LoVo (cell line): ENCODE measurements around the gene MRPL39.

Experiments
- DNase-seq: peaks from one replicate; pipeline ENCODE4 v3.0.0-alpha.2; 2016; ENCODE audit warnings: low spot score

The MRPL39 gene

DNA sequence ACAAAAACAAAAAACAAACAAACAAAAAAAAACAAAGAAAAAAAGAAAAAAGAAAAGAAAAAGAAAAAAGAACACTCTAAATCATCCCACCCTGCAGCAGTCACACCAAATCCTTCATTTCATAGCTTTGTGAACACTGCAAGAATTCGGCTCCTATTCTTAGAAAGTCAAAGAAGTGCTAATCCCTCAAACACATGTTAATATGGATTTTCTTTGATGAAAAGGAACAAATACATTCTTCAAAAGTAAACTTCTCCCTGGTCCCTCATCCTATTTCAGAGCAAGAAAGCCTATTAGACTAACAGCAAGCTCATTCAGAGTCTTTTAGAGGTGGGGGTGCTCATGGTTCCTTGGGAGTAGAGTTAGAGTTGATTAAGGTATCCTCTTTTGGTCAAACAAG lies 7.2 kb upstream of the MRPL39 start:
- no peak for DNase-seq

DNA sequence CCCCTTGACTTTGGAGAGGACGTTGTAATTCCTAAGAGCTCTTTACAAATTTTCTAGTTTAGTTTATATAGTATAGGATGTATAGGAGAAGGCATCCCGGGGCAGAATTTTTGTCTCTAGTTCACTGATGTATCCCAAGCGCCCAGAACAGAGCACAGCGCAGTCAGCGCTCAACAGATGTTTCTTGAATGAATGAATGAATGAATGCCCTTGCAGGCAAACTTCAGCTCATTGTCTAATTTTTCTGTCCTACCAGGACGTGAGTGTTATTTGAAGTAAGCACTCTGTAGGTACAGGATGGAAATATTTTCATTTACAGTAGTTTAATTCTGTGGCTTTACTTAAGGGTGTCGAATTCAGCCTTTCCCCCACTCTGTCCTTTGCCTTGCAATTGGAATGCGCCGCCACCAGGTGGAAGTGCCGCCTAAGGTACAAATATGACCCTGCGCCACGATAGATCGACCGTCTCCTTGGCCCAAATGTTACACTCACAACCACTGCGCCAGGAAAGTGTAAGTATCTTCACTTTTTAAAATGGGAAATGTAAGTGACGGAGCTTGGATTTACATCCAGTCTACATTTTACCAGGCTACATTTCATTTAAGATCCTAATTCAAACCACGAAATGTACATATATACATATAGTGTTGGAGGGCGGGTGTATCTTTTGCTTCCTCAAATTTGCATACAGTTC lies 910 bp upstream of the MRPL39 start:
- DNase-seq = peak; percentile 82

DNA sequence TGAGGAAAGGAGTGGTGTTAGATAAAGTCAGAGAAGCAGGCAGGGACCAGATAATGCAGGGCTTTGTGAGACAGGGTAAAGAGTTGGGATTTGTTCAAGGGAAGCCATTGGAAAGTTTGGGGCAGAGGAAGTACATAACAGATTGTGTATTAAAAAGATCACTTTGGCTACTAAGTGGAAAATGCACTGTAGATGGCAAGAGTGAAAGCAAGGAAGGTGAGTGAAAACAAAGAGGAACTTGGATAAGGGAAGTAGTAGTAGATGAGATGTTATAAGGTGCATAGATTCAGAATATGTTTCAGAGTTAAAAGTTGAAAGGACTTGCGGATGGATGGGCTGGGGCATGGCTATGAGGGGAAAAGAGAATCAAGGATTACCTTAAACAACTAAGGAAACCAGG lies 17.4 kb downstream of the MRPL39 start:
- DNase-seq = no peak

DNA sequence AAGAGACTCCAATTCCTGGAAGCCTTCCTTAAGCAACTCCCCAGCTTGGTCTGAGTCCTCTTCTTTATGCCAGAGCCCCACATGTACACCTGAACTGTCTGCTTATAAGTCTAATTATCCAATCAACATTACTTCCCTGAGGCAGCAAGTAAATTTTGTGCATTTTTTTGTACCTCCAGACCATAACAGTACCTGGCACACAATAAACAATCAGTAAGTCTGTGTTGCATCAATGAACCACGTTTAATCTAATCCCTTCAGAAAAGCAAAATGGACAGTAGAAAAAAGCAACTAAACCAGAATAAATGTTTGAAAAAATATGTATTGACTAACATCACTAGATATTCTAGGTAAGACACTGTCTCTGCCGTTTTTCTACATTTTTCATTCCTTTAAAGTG lies 20.5 kb downstream of the MRPL39 start:
- no peak for DNase-seq

DNA sequence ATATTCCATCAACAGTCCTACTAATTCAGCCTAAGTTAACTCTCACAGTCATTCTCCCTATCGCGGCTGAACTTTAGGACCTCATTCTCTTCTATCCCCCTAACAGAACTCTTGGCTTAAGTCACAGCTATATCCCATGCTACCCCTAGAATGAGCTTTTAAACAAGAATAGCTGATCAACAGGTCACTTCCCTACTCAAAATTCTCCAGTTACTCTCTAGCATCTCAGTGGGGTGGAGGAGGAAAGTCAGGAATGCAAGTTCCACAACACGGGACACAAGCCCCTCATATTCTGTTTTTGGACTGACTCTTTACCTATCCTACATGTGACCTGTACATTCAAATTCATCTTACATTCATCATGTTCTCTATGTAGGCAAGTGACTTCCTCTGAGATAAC lies 21.0 kb downstream of the MRPL39 start:
- DNase-seq = no peak

DNA sequence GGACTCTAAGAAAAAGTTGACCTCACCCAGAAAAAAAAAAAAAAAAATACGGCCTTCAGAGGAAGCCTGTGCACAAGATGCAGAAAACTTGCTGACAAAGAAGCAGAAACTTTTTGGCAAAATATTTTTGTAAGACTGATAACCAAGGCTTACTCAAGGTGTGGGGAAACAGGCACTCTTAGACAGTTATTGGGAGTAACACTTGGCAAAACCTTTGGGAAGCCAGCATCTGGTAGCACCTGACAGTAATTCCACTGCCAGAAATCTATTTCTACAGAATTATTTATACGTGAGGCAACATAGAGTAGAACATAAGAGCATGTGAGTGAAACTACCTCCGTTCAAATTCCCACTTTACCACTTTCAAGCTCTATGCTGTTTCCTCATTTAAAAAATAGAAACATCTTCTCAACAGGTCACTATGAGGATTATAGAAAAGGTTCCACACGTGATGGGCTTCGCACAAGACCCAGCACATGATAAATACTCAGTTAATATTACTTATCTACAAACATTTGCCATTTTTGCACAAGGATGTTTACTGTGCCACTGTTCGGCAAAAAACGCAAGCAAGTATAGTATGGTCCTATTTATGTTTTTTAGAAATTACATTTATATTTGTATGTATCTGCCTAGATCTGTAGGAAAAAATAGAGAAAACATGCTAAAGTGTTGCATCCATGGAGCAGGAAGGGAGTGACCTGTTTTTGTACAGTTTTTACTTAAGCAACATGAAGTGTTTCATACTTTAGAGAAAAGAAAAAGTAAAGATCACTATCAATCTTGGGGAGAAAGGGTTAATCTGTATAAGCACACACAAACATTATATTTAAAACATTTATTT lies 22.2 kb downstream of the MRPL39 start:
- no peak for DNase-seq

DNA sequence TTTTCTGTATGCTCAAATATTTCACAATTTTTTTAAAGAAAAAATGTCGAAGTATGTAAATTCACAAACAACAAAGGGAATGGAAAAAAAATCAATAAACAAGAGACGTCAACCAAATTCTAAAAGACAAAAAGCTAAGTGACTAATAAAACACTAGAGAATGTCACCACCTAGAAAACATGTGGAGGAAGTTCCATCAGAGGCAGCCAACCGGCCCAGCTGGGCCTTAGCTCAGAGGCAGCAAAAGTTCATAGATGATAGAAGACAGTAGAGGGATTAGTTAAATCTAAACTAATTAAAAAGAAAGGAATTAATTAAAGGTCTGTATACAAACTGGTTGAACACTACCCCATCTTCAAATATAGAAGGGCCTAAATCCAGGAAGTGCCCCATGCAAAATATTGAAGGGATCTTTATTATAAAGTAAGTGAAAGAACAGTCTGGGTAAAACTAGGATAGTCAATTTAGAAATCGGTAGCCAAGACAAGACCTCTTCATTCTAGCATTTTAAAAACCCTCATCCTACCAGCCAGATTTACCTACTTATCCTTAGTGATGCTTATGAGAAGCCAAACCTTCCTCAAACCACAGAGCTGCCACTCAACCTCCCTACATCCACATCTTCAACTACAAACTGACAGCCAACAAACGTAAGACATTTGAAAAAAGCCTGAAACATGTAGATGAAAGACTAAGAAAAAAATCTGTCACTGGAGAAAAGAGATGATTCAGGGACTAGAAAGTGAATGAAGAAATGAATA lies 23.7 kb downstream of the MRPL39 start:
- no peak for DNase-seq

DNA sequence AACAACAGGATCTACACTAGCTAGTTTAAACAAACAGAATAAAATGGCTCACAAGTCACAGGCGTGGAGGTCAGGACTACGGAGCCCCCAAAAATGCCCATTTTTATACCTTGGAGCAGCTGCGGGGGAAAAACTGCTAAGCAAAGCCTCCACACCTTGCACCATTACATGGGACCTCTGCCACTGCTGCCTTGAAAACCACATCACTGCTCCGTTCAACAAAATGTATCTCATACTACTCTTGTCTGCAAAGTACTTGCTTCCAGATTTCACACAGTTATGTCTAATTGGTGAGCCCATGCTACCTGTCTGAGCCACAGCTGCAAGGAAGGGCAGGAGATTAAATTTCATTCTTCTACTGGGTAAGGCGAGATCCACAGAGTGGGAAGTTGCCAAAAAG lies 24.4 kb downstream of the MRPL39 start:
- no peak for DNase-seq

DNA sequence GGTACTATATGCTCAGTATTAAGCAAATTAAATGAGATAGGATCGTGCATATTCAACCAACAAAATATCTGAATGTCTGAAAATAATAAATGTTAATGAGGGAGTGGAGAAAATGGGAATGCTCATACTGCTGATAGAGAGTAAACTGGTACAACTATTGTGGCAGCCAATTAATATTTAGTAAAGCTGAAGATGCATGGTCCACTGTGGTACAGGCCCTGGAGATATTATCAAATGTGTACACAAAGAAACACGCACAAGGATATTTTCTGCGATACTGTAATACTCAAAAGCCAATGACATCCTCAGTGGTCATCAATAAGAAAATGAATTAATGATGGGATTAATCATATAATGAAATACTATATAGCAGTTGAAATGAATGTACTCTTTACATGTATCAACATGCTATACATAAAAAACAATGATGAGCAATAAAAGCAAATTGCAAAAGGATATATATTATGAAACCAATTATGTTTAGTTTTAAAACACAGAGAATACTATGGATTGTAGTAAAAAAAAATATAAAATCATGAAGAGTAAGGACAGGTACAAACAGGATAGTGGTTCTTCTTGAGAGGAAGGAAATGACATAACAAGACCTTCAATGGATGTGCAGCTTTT lies 25.0 kb downstream of the MRPL39 start:
- DNase-seq = no peak

DNA sequence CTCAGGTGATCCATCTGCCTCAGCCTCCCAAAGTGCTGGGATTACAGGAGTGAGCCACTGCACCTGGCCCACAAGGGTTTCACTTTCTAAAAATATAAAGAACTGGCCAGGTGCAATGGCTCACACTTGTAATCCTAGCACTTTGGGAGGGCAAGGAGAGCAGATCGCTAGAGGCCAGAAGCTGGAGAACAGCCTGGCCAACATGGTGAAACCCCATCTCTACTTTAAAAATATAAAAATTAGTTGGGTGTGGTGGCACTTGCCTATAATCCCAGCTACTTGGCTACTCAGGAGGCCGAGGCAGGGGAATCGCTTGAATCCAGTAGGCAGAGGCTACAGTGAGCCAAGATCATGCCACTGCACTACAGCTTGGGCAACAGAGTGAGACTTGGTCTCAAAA lies 25.7 kb downstream of the MRPL39 start:
- DNase-seq = no peak

DNA sequence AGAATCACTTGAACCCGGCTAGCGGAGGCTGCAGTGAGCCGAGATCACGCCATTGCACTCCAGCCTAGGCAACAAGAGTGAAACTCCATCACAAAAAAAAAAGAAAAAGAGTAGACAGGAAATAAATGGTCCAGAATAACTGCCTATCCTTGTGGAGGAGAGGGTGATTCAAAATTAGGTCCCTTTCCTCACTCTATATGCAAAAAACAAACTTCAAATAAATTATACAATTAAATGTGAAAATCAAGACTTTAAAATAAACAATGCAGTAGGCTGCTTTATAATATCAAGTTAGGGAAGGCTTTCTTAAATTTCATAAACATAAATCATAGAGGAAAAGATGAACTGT lies 26.4 kb downstream of the MRPL39 start:
- no peak for DNase-seq

DNA sequence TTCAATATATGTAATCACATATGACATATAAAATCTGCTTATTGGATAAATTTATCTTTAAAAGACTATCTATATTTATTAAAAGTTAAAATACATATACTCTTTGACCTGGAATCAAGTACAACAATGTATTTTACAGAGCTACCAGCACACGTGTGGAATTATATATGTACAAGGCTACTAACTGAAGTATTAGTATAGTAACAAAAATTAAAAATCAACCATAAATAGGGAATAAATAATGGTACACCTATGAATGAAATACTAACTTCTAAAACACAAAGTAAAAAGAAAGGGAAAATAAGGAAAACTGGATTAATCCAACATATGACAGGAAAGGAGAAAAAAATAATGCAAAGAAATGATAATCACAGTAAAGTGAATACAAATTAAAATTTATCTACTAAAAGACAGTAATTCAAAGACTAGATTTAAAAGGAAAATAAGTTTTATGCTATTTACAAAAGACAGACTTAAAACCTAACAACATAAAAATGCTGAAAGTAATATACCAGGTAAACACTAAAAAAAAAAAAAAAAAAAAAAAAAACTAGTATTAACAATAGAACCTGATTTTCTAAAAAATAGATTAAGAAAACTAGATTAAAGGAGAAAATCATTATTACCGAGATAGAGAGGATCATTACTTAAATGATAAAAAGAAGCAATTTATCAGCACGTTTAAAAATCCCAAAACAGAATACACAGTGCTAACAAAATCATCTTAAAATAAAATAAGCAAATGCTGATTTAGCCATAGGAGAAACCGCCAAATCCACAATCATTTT lies 27.9 kb downstream of the MRPL39 start:
- no peak for DNase-seq

DNA sequence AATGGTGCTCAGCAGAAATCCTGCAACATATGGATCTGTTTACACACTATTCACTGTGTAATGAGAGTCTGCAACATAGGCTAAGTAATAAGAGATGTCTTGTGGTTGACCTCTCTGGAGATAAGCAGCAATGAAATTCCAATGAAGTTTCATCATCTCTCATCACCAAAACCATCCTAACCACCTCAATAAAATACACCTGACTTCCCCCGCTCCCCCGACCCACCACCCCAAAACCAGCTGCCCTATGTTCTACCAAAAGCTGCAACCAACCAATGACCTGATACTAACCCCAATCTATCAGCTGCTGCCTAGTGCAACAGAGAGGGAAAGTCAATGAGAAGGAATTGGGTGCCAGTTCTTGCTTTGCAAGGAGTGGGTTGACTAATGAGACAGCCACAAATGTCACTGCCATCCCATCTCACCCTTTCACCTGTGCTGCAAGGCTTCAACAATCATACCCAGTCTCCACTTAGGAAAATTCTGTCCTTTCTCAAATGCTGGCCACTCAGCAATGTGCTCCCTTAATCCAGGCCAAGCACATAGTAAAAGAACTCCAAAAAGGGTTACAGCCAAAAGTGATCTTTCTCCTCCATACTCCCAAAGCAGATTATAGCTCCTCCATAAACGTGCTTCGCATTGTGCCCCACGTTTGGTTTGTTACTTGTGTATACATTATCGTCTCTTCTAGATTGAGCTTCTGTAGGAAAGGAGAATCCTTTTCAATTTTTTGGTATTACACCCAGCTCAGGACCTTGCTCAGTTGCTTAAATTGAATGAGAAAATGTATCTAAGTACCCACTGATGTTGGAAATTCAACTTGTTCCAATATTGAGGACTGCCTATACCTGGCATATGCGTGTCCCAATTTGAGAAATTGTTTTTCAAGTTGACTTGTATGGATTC lies 29.0 kb downstream of the MRPL39 start:
- DNase-seq = no peak

DNA sequence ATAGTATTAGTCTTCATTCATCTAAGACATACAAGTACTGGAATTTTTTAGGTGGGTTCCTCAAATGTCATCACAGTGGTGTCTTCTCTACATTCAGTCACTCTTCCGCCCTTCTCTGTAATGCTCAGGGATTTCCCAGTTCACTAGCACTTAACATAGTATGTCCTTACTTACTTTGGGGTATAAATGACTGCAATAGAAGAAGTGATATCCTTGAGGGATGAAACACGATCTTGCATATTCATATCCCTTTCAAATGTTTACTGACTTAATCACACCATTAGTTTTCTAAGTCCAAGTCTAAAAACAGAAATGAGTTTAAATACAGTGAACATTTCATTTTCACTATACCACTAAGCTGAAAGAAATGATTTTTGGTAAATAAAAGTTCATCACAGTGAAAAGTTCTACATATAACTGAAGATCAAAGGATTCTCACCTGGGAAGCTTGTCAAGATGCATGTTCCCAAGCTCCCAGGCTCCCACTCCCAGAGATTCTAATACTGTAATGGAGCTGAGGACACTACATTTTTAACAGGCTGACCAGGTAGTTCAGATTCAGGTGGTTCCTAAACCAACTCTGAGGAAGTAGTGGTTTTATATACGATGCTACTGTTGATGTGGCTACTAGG lies 29.7 kb downstream of the MRPL39 start:
- DNase-seq = no peak

DNA sequence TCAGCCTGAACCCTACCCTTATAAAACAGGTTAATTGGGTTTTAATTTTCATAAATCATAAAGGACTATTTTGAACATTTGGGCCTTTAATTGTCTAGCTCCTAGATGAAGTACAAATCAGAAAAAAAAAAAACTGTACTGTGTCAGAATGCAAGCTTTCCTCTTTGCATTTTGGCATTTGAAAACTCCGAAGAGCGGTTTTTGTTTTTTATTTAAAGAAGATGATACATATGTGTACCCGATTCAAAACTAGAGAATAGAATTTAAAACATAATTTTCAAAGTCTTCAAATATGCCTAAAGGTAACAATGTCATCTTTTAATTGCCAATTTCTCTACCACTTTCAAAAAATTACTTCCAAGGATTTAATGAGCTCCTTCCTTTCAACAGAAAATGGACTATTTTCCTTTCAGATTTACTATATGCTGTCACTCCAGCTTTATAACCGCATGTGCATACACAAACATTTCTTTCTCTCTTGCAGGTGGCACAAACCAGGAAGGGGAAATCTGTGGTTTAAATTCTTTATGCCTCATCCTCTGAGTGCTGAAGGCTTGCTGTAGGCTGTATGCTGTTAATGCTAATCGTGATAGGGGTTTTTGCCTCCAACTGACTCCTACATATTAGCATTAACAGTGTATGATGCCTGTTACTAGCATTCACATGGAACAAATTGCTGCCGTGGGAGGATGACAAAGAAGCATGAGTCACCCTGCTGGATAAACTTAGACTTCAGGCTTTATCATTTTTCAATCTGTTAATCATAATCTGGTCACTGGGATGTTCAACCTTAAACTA lies 33.7 kb downstream of the MRPL39 start:
- DNase-seq = peak; percentile 16

DNA sequence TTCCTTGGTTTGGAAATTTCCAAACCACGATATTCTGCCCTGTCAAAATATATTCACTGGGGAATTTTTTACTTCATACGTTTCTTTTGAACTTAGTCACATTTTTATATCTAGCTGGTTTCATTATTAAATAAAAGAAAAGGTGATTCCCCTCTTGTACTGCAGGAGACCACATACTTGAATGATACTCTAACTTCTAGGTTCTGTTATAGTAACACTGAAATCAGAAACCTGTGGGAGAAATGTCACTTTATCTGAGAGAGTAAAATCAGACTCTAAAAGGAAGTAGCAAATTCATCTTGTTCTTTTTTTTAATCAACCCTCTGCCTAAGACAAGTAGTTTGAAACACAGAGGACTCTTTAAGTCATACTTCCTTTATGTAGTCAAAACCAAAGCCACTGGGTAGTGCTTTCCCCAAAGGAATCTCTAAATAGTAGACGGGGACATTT lies 34.4 kb downstream of the MRPL39 start:
- DNase-seq = no peak

DNA sequence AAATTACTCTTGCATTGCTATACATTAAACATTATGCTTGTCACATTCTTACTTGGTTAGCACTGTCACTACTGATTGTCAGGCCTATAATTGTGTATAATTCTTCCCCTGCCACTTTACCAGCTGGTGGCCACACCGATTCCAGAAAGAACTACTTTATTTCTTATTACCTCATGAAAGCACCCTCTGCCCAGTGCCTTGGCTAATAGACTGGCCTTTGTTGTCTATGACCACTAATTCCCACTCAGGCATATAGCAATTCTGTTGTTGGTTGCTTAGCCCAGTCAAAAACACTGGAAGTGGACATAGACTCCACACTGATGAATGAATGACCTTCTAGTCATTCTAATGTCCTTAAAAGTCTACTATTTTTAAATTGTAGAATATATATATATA lies 35.6 kb downstream of the MRPL39 start:
- DNase-seq = no peak

DNA sequence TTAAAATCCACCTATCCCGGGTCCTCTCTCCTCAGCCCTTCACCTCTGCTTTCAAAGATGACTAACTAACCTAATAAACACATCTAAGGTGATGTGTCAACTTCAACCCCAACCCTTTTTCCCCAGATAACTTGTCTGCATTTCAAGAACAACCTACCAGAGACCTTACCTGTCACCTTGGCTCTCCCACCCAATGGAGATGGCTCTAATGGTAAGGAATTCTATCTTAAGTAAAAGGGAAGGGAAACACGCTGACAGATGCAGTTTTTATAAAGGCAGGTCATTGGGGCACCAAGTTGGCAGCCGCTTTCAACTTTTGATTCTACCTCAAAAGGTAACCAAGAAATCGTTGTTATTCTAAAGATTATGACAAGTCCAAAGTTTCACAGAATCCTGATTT lies 37.6 kb downstream of the MRPL39 start:
- no peak for DNase-seq

DNA sequence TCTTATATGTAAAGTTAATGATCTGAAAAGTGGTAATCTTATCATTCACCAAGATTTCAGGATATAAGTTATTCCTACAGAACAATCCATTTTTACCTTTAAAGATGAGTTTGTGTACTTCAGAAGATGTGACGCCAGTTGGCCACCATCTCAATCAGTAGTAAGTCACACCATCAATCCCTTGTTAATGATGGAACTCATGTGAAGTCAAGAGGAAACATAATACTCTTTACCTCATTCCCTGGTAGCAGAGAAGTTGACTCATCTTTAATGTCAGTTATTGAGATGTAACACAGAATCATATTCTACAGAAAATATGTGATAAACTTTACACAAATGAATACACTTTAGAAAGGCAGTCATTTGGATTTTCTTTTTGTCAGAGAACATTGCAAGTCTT lies 38.2 kb downstream of the MRPL39 start:
- no peak for DNase-seq
